AG04449 (cell line): ENCODE data around the gene EVC.
A peak's percentile ranks its signal among the peaks of the same experiment; 100 is the strongest.

ENCODE experiments used
- CTCF ChIA-PET: fragments of 350-600 bp; formaldehyde crosslinking; extraction: SDS; loops from one replicate; lab custom pipeline; 2021; ENCODE audit warnings: antibody characterized with exemption; lab: Yijun Ruan, JAX
- POLR2A ChIA-PET: fragments of 400-600, 350-600 bp; formaldehyde crosslinking; extraction: SDS; loops from one replicate; lab custom pipeline; 2020; ENCODE audit warnings: antibody characterized with exemption, inconsistent platforms; lab: Yijun Ruan, JAX
- DNase-seq: peaks from one replicate; pipeline ENCODE4 v3.0.0-alpha.2; 2010; ENCODE audit warnings: low read depth, low spot score
- H3K4me3 ChIP-seq: 2 replicates; pipeline ENCODE4 v1.5.1; 2011; ENCODE audit warnings: low read depth, mild to moderate bottlenecking, control low read depth, low read length
- TF ChIP-seq, protein P1 (sequence below): IDR thresholded peaks from one replicate; pipeline ENCODE4 v1.5.1; 2011; ENCODE audit warnings: mild to moderate bottlenecking, moderate library complexity, low read length, control low read depth, inconsistent platforms; ENCODE audit not compliant: insufficient read depth; ENCODE audit errors: missing control alignments

The EVC gene

DNA sequence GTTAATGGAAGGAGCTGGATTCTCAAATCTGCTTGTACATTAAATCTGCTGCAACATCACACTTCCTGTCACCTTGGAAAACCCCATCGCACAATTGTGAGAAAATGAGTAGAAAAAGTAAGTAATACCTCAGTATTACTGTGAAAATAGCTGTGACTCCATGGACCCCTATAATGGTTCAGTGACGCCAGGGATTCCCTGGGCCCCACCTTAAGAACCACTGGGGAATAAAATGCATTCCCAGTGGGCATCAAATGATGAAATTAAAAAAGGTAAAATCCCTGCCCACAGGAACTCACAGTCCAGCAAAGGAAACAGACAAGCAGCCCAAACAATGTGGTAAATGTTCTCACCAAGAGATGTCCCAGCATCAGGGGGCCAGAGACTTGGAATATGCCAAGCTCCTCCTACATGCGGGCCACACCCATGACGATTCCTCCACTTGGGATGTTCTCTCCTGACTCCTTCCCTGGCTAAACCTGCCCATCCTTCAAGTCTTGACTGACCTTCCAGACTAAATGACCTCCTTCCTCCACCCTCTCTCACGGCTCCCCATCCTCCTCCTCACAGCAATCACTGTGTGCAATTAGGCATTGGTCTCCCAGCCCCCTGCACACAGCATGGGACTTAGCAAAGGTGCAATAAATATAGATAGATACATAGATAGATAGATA, 5.2 kb upstream of the EVC start:
- TF ChIP-seq, protein P1, sequence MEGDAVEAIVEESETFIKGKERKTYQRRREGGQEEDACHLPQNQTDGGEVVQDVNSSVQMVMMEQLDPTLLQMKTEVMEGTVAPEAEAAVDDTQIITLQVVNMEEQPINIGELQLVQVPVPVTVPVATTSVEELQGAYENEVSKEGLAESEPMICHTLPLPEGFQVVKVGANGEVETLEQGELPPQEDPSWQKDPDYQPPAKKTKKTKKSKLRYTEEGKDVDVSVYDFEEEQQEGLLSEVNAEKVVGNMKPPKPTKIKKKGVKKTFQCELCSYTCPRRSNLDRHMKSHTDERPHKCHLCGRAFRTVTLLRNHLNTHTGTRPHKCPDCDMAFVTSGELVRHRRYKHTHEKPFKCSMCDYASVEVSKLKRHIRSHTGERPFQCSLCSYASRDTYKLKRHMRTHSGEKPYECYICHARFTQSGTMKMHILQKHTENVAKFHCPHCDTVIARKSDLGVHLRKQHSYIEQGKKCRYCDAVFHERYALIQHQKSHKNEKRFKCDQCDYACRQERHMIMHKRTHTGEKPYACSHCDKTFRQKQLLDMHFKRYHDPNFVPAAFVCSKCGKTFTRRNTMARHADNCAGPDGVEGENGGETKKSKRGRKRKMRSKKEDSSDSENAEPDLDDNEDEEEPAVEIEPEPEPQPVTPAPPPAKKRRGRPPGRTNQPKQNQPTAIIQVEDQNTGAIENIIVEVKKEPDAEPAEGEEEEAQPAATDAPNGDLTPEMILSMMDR, result no peak
- CTCF ChIA-PET, result interaction anchor here (0.9 kb wide), 1 partner anchor 47 kb away, joined by 3 read pairs; no protein-coding TSS in a partner anchor
- H3K4me3 ChIP-seq, result no peak overlapping the region
- POLR2A ChIA-PET, result no interaction called here
- DNase-seq, result no peak

DNA sequence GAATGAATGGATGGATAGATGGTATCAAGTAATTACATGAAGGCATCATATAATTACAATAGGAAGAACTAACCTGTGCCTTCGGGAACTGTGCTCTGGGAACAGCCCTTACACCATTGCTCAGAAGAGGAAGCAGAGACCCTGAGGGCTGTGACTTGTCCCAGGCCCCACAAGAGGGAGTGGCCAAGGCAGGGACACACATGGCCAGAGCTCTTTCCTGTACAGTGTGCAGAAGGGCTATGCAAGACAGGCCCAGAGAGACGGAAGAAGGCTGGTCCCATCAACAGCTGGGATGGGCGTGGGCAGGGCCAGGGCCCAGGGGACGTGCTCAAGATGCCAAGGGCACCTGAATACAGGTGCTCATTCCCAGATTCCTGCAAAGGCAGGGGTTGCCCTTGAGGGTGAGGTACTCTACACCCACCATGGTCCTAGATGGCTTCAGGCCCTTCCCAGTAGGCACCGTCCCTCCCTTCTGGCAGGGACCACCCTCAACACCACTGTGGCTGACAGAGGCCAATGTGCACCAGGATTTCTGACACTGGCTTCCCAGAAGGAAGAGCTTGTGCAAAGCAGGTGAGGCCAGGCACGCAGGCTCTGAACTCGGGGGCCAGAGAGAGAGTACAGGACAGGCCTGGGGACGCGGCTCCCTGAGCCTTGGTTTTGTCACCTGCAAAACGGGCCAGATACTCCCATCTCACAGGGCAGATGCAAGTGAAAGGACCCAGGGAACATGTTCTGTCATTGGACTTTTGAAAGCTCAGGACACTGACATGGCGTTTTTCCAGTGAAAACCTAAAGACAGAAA, 4.3 kb upstream of the EVC start:
- ChIA-PET POLR2A (no interaction called here), CTCF (interaction anchor here (1.2 kb wide), 1 partner anchor 88 kb away, joined by 3 read pairs; no protein-coding TSS in a partner anchor)
- DNase-seq, result no peak
- TF ChIP-seq, protein P1, result no peak
- no peak overlapping the region; the same call in 1 of the 2 replicates for H3K4me3 ChIP-seq

DNA sequence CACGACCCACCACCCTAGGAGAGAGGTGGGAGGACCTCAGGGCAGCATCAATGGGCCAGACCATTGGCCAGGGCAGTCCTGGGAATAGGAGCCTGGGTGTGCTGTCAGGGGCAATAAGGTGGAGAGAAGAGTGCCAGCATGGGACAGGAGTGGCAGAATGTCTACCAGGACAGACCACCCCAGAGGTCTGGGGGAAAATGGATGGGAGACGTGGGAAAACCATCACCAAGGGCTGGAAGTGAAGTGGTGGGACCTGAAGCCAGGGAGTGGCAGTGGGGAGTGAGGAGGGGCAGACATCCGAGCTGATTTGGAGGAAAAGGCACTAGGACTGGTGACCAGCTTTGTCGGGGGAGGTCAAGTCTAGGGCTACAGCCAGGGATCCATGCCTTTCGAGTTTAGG, 3.6 kb upstream of the EVC start:
- TF ChIP-seq, protein P1, result no peak
- H3K4me3 ChIP-seq, result peak overlapping the region; percentile 65
- ChIA-PET CTCF (interaction anchor here (1.2 to 3.3 kb wide), 4 partner anchors 9 to 88 kb away, joined by 3 to 18 read pairs (median 4); no protein-coding TSS in a partner anchor), POLR2A (interaction anchor here (1.2 kb wide), 1 partner anchor 28 kb away, joined by 3 read pairs; no protein-coding TSS in a partner anchor)
- DNase-seq, result no peak

DNA sequence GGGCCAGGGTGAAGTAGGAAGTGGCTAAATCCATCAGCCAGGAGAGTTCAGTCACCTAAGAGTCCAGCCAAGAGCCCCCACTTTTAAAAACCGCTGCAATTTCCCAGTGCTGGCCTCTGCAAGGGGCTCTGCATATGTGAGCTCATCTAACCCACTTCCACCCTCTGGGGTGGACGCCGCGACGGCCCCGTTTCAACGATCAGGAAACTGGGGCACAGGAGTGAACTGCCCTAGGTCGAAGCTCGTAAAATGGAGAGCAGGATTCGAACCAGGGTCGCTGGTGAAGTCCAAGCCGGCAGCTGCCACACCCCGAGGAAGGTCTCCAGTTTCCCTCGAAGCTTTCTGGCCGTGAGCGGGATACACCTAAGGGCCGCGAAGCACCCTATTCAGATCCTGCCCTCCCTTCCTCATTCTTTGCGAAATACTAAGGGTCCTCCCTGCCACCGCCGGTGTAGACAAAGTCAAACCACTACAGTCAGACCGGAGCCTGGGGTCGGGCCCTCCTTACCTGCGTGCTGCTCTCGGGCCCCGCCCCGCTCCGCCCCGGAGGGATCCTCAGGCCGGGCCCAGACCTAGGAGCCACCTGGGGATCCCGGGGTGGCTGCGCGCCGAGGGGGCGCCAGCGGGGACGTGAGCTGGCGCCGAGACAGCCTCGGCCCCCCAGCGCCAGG, 3.1 kb upstream of the EVC start:
- TF ChIP-seq, protein P1, result no peak
- CTCF ChIA-PET, result interaction anchor here (0.7 to 3.3 kb wide), 7 partner anchors 10 to 656 kb away, joined by 3 to 18 read pairs (median 3); partner anchors contain the start of gene STK32B
- peak overlapping the region; percentile 65 for H3K4me3 ChIP-seq
- DNase-seq, result no peak
- POLR2A ChIA-PET, result interaction anchor here (1.2 to 1.6 kb wide), 3 partner anchors 10 to 40 kb away, joined by 3 to 8 read pairs (median 3); no protein-coding TSS in a partner anchor

DNA sequence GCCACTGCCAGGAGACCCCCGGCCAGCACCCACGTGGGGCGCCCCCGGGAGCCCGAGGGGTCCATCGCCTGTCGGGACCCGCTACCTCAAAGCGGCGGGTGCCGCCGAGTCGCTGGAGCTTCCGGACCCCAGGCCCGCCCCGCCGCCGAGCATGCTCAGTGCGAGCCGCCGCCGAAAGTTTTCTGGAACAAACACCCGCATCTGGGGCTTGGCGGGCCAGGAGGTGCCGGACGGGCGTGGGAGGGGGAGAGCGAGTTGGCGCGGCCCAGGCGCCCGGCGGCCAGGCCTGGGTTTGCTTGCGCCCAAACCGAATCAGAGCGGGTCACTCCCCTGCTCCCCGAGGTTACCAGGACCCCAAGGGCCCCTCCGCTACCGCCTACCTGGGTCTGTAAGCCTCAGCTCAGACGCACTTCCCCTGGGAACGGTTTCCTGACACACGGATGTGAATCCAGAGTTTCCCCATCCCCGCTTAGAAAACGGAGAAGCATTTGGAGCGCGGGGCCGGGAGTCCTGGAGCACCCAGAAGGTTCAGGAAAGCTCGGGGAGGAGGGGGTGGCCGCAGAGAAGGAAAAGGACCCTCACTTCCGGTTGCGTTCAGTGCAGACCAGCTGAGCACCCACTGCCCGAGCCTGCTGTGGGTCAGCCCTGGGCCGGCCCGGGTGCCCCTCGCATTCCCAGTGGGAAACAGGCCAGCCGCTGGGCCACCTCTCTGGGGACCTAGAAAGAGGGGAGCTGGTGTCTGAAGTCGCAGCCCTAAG, 2.4 kb upstream of the EVC start, which contains the start of gene EVC2:
Gene EVC2 (minus strand): TSS at position 111 of the 758 bp plus-strand sequence. CDS start 46 bp downstream, at position 65.
- CTCF ChIA-PET, result interaction anchor here (0.7 to 3.3 kb wide), 10 partner anchors 10 to 657 kb away, joined by 3 to 18 read pairs (median 4); partner anchors contain the start of gene STK32B

More for the DNA sequence above, 2.4 kb upstream of the EVC start, which contains the start of gene EVC2:
- TF ChIP-seq, protein P1, result no peak
- H3K4me3 ChIP-seq, result peak within 1 kb of the TSS; percentile 65
- no peak for DNase-seq
- POLR2A ChIA-PET, result interaction anchor here (0.8 to 1.6 kb wide), 4 partner anchors 11 to 39 kb away, joined by 3 to 8 read pairs (median 3); no protein-coding TSS in a partner anchor
